NCI-H146 (cell line): ENCODE results near the gene KNDC1.
"Not testable (repeated sequence)": the region's sequence is repeated elsewhere in the genome, so short reads cannot be mapped to it uniquely, and the experiment has no call there.

Experiments
- DNase-seq: peaks from one replicate; lab custom pipeline; 2025; lab: John Stamatoyannopoulos, UW

Gene KNDC1

GRCh38 chr10:133124357-133125211 lies 35.4 kb upstream of the KNDC1 start:
- DNase-seq: no peak

GRCh38 chr10:133125901-133126300 lies 34.1 kb upstream of the KNDC1 start:
- no peak for DNase-seq

DNA sequence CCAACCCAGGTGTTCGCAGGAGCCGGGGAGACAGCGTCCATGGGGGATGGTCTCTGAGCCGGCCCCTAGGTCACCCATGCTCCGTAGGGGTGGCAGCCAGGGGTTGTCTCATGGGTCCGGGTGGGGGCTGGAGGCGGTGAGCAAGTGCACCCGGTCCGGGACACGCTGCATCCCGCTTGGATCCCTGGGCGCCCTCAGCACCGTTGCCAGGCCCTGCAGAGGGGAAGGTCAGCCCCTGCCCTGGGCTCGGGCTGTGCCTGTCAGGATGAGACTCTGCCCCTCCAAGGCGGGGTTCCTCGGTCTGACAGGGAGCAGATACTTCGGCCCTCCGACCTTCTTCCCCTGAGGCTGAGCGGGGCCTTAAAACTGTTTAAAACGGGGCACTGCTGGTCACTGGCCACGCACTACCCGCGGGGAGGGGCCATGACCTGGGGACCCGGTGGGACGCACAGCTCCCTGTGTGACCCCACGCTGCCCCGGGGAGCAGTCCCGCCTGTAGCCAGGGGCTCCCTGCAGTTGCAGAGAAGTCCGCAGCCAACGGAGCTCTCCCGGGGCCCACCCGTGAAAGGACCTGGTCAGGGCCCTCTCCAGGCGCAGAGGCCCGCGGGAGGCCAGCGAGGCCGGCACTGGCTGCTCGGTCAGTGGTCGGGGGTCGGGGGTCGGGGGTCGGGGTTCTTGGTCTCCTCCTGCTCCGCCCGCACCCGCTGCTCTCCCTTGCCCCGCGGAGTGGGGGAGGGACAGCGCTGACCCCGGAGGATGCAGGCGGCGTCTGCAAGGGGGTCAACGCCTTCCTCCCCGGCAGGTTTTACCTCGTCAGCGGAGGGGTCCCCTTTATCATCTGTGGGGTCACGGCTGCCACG lies 33.4 kb upstream of the KNDC1 start:
- no peak for DNase-seq

DNA sequence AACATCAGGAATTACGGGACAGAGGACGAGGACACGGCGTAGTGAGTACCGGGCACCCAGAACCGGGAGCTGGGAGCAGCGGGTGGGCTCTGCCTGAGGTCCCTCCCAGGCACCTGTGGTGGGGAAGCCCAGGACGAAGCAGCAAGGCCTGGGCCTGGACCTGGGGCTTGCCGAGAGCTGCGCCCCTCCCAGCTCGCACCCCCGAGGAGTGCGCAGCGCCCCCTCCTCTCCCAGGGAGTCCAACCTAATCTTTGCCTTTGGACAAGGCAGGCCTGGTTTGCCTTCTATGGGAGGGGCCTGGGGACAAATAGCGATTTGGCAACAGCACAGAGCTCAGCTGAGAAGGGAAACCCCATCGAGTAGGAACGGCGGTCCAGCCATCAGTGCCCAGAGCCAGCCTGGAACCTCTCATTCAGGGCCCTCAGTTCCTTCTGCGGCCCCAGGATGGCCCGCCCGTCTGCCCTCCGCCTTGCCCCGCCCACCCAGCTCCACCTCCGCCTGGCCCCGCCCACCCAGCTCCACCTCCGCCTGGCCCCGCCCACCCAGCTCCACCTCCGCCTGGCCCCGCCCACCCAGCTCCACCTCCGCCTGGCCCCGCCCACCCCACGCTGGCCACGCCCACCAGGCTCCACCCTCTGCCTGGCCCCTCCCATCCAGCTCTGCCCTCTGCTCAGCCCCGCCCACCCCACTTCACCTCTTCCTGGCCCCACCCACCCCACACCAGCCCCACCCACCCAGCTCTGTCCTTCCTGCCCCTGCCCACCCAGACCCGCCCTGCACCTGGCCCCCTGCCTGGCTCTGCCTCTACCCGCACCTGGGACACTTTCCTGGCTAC lies 32.5 kb upstream of the KNDC1 start:
- DNase-seq: no peak

- DNase-seq: no peak
These were observed 31.6 kb upstream of the KNDC1 start for GRCh38 chr10:133128126-133129070.

DNA sequence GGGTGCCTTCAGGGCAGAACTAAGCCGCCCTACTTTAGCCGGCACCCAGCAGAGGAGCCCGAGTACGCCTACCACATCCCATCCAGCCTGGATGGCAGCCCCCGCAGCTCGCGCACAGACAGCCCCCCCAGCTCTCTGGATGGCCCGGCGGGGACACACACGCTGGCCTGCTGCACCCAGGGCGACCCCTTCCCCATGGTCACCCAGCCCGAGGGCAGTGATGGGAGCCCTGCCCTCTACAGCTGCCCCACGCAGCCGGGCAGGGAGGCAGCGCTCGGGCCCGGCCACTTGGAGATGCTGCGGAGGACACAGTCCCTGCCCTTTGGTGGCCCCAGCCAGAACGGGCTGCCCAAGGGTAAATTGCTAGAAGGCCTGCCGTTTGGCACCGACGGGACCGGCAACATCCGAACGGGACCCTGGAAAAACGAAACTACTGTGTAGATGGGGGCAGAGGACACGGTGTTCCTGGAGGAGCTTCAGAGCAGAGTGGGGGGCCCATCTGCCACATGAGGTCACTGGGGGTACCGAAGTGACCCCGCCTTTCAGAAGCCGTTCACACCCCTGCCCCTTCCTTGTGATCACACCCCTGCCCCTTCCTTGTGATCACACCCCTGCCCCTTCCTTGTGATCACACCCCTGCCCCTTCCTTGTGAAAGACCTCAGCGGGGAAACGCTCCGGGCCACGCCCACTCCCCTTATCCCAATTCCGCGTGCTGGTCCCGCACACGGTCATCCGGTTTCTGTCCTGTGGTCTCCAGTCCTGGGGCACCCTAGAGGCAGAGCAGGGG lies 30.8 kb upstream of the KNDC1 start:
- DNase-seq: no peak

DNA sequence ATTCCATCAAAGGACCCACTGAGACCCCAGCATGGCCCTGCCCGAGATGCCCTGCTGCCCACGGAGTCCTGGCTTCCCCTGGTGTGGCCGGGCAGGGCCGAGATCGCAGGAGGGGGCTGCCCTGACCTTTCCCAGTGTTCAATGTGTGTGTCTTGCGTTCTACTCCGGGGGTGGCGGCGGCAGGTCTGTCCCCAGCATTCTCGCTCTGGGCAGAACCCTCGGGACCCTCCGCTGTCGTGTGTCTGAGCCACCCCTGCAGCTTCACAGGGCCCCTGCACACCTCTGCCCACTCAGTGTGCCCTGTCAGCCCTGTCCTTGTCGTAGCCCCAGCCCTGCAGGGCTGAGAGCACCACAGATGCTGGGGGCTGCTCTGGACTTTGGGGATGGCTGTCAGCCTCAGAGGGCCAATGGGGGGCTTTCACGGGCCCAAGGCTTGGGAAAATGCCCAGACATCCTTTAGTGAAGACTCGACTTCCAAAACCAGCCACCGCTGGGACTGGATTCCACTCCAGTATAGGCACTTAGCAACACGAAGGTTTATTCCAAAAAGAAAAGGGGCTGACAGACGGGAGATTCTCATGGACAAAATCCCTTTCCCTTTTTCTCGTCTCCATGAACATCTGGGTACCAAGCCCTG lies 30.0 kb upstream of the KNDC1 start:
- no peak for DNase-seq

DNA sequence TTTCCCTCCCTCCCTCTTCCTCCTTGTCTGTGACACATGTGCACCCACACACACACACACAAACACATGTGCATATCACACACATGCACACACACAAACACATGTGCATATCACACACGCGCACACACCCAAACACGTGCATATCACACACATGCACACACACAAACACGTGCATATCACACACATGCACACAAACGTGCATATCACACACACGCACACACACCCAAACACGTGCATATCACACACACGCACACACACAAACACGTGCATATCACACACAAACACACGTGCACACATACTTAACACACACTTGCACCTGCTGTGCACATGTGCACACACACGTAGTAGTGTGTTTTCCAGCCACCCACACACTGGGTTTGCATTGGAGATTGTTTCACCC lies 29.4 kb upstream of the KNDC1 start:
- no peak for DNase-seq

DNA sequence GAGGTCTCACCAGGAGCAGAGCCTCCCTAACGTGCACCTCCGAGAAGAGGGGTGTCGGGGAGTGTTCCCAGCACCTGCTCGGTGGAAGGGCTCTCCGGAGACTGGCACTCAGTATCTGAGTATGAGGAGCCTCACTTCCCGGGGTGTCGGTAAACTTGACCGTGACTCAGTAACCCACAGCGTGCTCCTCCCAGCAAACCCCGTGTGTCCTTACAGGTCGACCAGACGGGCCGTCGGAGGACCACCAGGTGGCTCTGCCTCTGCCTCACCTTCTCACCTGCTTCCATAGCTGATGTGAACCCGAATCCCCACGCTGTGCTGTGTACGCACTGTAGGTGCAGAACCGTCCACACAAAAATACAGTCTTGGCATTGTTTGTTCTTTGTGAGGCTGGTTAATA lies 29.0 kb upstream of the KNDC1 start:
- DNase-seq: no peak

DNA sequence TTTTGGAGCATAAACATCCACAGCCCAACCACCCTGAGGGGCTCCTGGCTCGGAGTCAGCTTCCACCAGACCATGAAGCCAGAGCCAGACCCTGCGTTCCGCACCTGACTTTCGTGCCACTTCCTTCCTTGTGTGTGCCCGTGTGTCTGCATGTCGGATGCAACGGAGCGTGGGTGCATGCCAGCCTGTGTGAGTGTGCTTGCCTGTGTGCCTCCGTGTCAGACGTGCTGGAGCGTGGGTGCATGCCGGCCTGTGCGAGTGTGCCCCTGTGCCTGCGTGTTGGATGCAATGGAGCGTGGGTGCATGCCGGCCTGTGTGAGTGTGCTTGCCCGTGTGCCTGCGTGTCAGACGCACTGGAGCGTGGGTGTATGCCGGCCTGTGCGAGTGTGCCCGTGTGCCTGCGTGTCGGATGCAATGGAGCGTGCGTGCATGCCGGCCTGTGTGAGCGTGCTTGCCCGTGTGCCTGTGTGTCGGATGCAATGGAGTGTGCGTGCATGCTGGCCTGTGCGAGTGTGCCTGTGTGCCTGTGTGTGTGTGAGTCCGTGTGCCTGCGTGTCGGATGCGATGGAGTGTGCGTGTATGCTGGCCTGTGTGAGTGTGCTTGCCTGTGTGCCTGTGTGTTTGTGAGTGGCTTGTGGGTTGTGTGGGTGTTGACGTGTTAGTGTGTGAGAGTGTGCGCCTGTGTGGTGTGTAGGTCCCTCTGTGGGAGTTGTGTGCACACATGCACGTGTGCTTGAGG lies 28.1 kb upstream of the KNDC1 start:
- DNase-seq: no peak

DNA sequence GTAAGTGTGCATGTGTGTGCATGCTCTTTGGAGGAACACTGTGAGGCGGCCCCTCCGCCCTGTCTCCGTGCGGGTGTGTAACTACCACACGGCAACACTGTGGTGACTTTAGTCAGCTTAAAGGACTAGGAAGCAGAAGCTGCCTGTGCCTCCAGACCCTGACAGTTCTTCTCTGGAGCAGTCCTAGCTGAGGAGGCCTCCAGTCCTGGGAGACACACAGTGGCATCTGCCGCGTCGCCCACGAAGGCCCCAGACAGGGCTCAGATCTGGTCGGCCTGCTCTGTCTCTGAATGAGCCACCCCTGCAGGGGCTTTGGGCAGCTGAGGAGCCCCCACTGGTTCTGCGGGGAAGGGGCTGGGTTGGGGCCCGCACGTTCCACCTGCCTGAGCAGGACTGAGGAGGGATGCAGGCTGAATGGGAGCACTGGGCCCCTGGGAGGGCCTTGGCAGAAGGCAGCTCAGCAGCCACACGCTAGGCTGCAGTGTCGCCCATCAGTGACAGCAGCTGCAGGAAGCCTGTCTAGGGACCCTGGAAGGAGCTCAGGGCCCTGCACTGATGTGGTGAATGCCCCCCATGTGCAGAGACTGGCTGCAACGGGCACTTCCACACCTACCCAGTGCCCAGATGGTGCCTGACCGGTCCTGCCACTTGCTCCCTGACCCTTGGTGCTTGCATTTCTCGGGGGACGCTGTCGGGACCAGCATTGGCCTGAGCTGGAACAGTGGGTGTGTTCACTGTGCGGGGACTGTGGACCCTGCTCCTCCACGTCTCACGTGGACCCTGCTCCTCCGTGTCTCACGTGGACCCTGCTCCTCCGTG lies 27.3 kb upstream of the KNDC1 start:
- DNase-seq: no peak

GRCh38 chr10:133133471-133134231 lies 26.4 kb upstream of the KNDC1 start:
- no peak for DNase-seq

DNA sequence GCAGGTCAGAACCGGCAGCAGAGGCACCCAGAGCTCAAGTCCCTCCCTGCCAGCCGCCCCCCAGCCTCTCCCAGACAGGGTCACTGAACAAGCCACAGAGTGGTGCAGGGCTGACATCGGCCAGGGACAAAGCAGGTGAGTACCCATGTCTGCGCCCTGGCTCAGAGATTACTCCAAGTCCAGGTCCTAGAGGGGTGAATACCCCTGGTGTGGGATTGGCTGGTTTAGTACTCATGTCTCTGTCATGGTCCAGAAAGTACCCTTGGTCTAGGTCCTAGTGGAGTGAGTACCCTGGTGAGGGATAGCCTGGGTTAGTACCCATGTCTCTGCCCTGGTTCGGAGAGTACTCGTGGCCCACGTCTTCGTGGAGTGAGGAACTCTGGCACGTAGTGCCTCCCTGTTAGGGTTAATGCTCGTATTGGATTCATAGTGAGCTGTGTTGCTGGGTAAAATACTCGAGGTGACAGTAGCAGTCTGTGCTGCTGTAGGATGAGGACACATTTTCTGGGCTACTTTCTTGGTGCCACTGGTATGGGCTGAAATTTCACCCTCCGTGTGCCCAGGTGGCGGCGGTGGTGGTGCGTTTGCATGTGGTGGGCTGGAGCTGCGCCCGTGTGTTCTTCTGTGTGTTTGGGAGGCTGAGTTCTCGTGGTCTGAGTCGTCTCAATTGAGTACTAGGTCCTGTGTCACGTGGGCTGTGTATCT lies 25.5 kb upstream of the KNDC1 start:
- DNase-seq: no peak

- no peak for DNase-seq
These were observed 24.9 kb upstream of the KNDC1 start for GRCh38 chr10:133135116-133135465.

DNA sequence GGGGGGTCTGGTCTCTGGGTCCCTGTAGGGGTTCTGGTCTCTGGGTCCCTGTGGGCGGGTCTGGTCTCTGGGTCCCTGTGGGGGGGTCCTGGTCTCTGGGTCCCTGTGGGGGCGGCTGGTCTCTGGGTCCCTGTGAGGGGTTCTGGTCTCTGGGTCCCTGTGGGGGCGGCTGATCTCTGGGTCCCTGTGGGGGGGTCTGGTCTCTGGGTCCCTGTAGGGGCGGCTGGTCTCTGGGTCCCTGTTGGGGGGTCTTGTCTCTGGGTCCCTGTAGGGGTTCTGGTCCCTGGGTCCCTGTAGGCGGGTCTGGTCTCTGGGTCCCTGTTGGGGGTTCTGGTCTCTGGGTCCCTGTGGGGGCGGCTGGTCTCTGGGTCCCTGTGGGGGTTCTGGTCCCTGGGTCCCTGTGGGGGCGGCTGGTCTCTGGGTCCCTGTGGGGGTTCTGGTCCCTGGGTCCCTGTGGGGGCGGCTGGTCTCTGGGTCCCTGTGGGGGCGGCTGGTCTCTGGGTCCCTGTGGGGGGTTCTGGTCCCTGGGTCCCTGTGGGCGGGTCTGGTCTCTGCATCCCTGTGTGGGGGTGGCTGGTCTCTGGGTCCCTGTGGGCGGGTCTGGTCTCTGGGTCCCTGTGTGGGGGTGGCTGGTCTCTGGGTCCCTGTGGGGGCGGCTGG lies 22.4 kb upstream of the KNDC1 start:
- not testable (repeated sequence) for DNase-seq

- DNase-seq: no peak
These were observed 20.4 kb upstream of the KNDC1 start for GRCh38 chr10:133139551-133140065.
